Ascending aorta (tissue), 2 donors: ENCODE measurements around the gene ADGRF3. TPM values are rescaled to one million over a fixed set of nuclear protein-coding genes. Genes with fewer than 3 reads are reported as not detected.
"Not testable (repeated sequence)": the region's sequence is repeated elsewhere in the genome, so short reads cannot be mapped to it uniquely, and the experiment has no call there.

ENCODE experiments used
- DNase-seq, 2 donors: peaks; one replicate each; pipeline ENCODE4 v3.0.0-alpha.2; 2019; ENCODE audit warnings: low spot score in 2 of 2
- H3K27ac ChIP-seq, 2 donors: fragments of 200-600 bp; sonication (generic); one replicate each; pipeline ENCODE4 v1.5.1; 2016 to 2017; ENCODE audit warnings: mild to moderate bottlenecking in 1 of 2
- H3K27me3 ChIP-seq: fragments of 200-600 bp; sonication (generic); one replicate; pipeline ENCODE4 v1.5.1; 2017
- H3K36me3 ChIP-seq, 2 donors: fragments of 200-600 bp; sonication (generic); one replicate each; pipeline ENCODE4 v1.5.1; 2016
- H3K4me1 ChIP-seq, 2 donors: fragments of 200-600 bp; sonication (generic); one replicate each; pipeline ENCODE4 v1.5.1; 2016 to 2017; ENCODE audit warnings: mild to moderate bottlenecking in 1 of 2
- H3K4me3 ChIP-seq, 2 donors: fragments of 200-600 bp; sonication (generic); one replicate each; pipeline ENCODE4 v1.5.1; 2016 to 2017; ENCODE audit warnings: mild to moderate bottlenecking in 1 of 2
- H3K9me3 ChIP-seq, 2 donors: fragments of 200-600 bp; sonication (generic); one replicate each; pipeline ENCODE4 v1.5.1; 2016
- intact Hi-C: fragments of 100-400 bp; cut with DNase I; formaldehyde crosslinking; loops from one replicate; pipeline ENCODE4 v1.15.1; 2023
- total RNA-seq: library from RNA; depleted of rRNA; stranded (reverse); fragments of >200 nt; gene quantifications from one replicate; pipeline ENCODE4 v1.1.0, GENCODE V29; 2016
- TF ChIP-seq, protein P1 (sequence below), 3 experiments: fragments of 200-600 bp in 2 of 3; fragments of 450-650 bp in 1 of 3; sonication (generic) in 2 of 3; IDR thresholded peaks; one replicate each; pipeline ENCODE4 v1.5.1; 2016 to 2019; ENCODE audit warnings: antibody characterized with exemption in 3 of 3, mild to moderate bottlenecking in 1 of 3, moderate library complexity in 1 of 3

Gene ADGRF3
- total RNA-seq, 1 donor from 2014 or later: not detected

DNA sequence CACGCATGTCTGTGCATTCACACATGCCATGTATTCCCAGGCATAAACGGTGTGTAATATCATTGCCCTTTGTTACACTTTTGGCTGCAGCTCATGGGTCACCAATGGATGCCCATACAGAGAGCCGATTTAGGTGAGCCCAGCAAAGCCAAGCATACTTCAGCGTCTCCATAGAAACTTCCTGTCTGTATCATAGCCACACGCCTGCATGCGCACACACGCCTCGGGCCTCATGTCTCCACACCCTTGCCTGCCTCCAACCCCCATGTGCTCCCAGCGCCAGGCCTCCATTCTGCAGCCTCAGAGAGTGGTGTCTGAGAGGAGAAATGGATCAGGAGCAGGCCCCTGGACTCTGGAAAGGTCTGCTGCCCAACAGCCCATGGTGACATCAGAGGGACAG is 34.1 kb downstream of the ADGRF3 start:
- H3K4me1 ChIP-seq: no peaks in the 10 kb centered on the region
- TF ChIP-seq, protein P1, sequence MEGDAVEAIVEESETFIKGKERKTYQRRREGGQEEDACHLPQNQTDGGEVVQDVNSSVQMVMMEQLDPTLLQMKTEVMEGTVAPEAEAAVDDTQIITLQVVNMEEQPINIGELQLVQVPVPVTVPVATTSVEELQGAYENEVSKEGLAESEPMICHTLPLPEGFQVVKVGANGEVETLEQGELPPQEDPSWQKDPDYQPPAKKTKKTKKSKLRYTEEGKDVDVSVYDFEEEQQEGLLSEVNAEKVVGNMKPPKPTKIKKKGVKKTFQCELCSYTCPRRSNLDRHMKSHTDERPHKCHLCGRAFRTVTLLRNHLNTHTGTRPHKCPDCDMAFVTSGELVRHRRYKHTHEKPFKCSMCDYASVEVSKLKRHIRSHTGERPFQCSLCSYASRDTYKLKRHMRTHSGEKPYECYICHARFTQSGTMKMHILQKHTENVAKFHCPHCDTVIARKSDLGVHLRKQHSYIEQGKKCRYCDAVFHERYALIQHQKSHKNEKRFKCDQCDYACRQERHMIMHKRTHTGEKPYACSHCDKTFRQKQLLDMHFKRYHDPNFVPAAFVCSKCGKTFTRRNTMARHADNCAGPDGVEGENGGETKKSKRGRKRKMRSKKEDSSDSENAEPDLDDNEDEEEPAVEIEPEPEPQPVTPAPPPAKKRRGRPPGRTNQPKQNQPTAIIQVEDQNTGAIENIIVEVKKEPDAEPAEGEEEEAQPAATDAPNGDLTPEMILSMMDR (IDR thresholded peaks at IDR 0.05): no peak
- H3K27ac ChIP-seq: no peak overlapping the region
- H3K27me3 ChIP-seq: no peaks in the 10 kb centered on the region
- DNase-seq: no peak
- intact Hi-C loops: no loop called here
- H3K36me3 ChIP-seq: no peaks in the 10 kb centered on the region
- H3K4me3 ChIP-seq: no peak overlapping the region
- H3K9me3 ChIP-seq: no peaks in the 10 kb centered on the region

GRCh38 chr2:26309921-26310320 is 36.7 kb downstream of the ADGRF3 start:
- TF ChIP-seq, protein P1 (IDR thresholded peaks at IDR 0.05): no peak
- Histone ChIP-seq H3K9me3 (no peaks in the 10 kb centered on the region), H3K4me1 (no peaks in the 10 kb centered on the region), H3K36me3 (no peaks in the 10 kb centered on the region), H3K27ac (no peak overlapping the region), H3K4me3 (no peak overlapping the region), H3K27me3 (no peaks in the 10 kb centered on the region)
- intact Hi-C loops: no loop called here
- no peak for DNase-seq

DNA sequence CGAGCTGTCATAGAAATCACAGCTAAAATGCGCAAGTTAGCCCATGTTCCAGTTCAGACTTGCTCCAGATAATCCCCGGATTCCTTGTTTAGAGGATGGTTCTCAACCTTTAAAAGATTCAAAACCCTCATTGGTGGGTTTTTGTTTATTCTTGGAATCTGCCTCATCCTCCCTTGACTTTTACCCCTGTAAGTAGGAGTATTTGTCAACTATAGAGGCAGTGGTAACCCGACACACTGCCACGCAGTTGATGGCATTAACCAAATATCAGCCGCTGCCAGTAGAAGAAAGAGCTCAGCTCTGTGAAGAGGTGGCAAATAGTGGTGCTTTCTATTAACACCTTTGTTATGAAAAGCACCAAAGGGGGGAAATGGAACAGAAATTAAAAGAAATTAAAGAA is 41.0 kb downstream of the ADGRF3 start:
- Histone ChIP-seq H3K4me1 (no peaks in the 10 kb centered on the region), H3K4me3 (no peak overlapping the region), H3K27me3 (no peaks in the 10 kb centered on the region), H3K27ac (no peak overlapping the region), H3K36me3 (no peaks in the 10 kb centered on the region), H3K9me3 (no peaks in the 10 kb centered on the region)
- intact Hi-C loops: no loop called here
- no peak for DNase-seq
- TF ChIP-seq, protein P1 (IDR thresholded peaks at IDR 0.05): no peak

GRCh38 chr2:26305094-26305493 is 41.5 kb downstream of the ADGRF3 start:
- H3K9me3 ChIP-seq, H3K27me3 ChIP-seq, H3K27ac ChIP-seq, DNase-seq, H3K4me1 ChIP-seq, H3K4me3 ChIP-seq, H3K36me3 ChIP-seq, intact Hi-C loops: not testable (repeated sequence)

GRCh38 chr2:26302846-26303245 is 43.7 kb downstream of the ADGRF3 start:
- peaks cover 4 to 14% of the 10 kb centered on the region in 2 donors for H3K4me1 ChIP-seq
- DNase-seq: no peak
- no peaks in the 10 kb centered on the region for H3K36me3 ChIP-seq
- H3K27me3 ChIP-seq: no peaks in the 10 kb centered on the region
- TF ChIP-seq, protein P1 (IDR thresholded peaks at IDR 0.05): no peak
- H3K27ac ChIP-seq: no peak overlapping the region
- H3K9me3 ChIP-seq: no peaks in the 10 kb centered on the region
- intact Hi-C loops: no loop called here
- no peak overlapping the region for H3K4me3 ChIP-seq

DNA sequence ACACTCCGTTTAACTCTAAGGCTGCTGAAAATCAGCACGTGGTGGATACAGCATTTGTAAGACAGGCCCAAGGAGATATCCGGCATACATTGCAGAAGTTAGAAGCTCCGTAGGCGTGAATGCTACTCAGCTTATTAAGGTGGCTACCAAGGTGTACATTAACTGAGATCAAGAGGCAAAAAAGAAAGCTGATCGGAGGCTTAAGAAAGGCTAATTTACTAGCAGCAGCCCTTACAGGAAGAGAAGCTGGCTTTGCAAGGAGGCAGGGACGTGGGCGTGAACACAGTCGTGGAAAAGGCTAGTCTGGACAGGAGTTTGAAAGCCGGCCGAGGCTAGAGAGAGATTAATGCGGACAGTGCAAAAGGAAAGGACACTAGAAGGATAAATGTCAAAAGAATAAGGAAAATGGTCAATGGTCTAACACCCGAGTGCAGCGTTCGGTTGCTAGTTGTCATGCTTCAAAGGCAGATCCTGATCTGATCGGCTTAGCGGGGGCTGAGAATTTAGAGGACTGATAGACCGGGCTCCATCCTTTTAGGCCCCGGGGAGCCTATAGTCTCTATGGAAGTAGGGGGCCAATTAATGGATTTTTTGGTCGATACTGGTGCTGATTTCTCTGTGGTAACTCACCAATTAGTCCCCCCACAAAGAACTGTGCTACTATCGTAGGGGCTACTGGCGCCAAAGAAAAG is 46.2 kb downstream of the ADGRF3 start:
- DNase-seq: no peak
- Histone ChIP-seq H3K36me3 (no peaks in the 10 kb centered on the region), H3K27me3 (no peaks in the 10 kb centered on the region), H3K9me3 (no peaks in the 10 kb centered on the region), H3K27ac (peak overlapping the region; percentile 80 to 86), H3K4me1 (peaks cover 4 to 14% of the 10 kb centered on the region in 2 donors), H3K4me3 (peak overlapping the region; percentile 59 to 73)
- intact Hi-C loops: no loop called here
- TF ChIP-seq, protein P1 (IDR thresholded peaks at IDR 0.05): no peak
